DOHH2 (cell line): ENCODE results near the gene TSPAN32.

Experiments used
- EZH2phosphoT487 ChIP-seq: fragments of 200-600 bp; sonication (generic); IDR thresholded peaks from 2 replicates; pipeline ENCODE4 v1.6.1; 2017; ENCODE audit warnings: borderline replicate concordance, mild to moderate bottlenecking, antibody characterized with exemption, low read length, moderate library complexity, mixed read lengths
- TF ChIP-seq, protein P1 (sequence below): fragments of 200-600 bp; sonication (generic); IDR thresholded peaks from one replicate; pipeline ENCODE4 v1.5.1; 2014; ENCODE audit warnings: antibody characterized with exemption, mild to moderate bottlenecking, low read depth, low read length; ENCODE audit not compliant: poor library complexity, severe bottlenecking

DNA sequence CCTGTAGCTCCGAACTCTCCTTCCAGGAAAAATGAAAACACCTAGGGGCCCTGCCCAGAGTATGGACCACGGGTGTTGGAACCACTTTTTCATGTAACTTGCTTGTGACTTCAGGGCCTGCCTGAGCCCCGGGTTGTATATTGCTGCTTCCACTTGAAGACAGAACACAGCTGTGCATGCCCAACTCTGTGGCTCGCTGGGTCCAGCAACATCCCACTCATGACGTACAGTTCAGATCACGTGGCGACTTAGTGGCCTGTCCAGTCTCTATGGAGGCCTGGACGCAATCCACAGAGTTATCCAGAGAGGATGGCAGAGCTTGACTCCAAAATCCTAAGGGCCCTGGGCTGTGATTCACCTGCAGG, 6.9 kb upstream of the TSPAN32 start:
- TF ChIP-seq, protein P1, sequence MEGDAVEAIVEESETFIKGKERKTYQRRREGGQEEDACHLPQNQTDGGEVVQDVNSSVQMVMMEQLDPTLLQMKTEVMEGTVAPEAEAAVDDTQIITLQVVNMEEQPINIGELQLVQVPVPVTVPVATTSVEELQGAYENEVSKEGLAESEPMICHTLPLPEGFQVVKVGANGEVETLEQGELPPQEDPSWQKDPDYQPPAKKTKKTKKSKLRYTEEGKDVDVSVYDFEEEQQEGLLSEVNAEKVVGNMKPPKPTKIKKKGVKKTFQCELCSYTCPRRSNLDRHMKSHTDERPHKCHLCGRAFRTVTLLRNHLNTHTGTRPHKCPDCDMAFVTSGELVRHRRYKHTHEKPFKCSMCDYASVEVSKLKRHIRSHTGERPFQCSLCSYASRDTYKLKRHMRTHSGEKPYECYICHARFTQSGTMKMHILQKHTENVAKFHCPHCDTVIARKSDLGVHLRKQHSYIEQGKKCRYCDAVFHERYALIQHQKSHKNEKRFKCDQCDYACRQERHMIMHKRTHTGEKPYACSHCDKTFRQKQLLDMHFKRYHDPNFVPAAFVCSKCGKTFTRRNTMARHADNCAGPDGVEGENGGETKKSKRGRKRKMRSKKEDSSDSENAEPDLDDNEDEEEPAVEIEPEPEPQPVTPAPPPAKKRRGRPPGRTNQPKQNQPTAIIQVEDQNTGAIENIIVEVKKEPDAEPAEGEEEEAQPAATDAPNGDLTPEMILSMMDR: no peak
- no peak for TF ChIP-seq EZH2phosphoT487
